Activated T-helper 1 cell treated with anti-CD3 and anti-CD28 coated beads, Interleukin-12 subunit alpha, Interleukin-12 subunit beta, Interleukin-2, Interleukin-4 antibody, amounts not matched to agents 30 ng/mL and 10 ng/mL and 1 ng/mL, durations not matched to agents 14 hours and 24 hours and 36 hours (primary cell): ENCODE measurements around the gene CCDC171. TPM values are rescaled to one million over a fixed set of nuclear protein-coding genes. Genes with fewer than 3 reads are reported as not detected.

ENCODE experiments used
- DNase-seq: peaks from one replicate; pipeline ENCODE4 v3.0.0; 2021; ENCODE audit warnings: low spot score
- H3K27ac Mint-ChIP-seq: one replicate; pipeline ENCODE4 v1.8.0; 2021; ENCODE audit warnings: mild to moderate bottlenecking, mixed read lengths
- H3K27me3 Mint-ChIP-seq: one replicate; pipeline ENCODE4 v1.8.0; 2022; ENCODE audit warnings: mild to moderate bottlenecking, moderate library complexity, mixed read lengths; ENCODE audit not compliant: insufficient read depth
- H3K36me3 Mint-ChIP-seq: one replicate; pipeline ENCODE4 v1.8.0; 2021; ENCODE audit warnings: low read depth, mixed read lengths
- H3K4me1 Mint-ChIP-seq: one replicate; pipeline ENCODE4 v1.8.0; 2021; ENCODE audit warnings: low read depth, mixed read lengths
- H3K4me3 Mint-ChIP-seq: one replicate; pipeline ENCODE4 v1.8.0; 2021; ENCODE audit warnings: mild to moderate bottlenecking, moderate library complexity, mixed read lengths
- H3K9me3 Mint-ChIP-seq: one replicate; pipeline ENCODE4 v1.8.0; 2021; ENCODE audit warnings: mixed read lengths
- intact Hi-C: fragments of 100-400 bp; cut with micrococcal nuclease; formaldehyde crosslinking; loops from one replicate; pipeline ENCODE4 v1.15.1; 2024
- total RNA-seq: library from RNA; stranded (reverse); gene quantifications from 2 replicates; pipeline ENCODE4 v1.2.3, GENCODE V29; 2022

Gene CCDC171
- total RNA-seq, 1 donor from 2014 or later = 2.0 TPM

DNA sequence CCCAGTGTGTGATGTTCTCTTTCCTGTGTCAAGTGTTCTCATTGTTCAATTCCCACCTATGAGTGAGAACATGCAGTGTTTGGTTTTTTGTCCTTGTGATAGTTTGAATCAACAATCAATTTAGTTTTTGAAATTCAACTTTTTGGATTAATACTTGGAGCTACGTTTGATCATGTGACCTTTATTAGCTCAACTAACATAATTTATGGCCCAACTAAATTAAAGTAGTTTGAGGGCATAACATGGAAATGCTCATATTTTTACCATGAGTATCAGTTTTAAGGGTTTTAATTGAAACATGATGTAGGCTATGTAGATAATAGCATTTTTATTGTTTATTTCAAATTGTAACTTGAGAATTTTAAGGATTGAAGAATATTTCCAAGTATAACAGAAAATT lies 168.0 kb downstream of the CCDC171 start:
- H3K4me1 Mint-ChIP-seq = no peaks in the 10 kb centered on the region
- H3K27ac Mint-ChIP-seq = no peak overlapping the region
- no peaks in the 10 kb centered on the region for H3K27me3 Mint-ChIP-seq
- no peaks in the 10 kb centered on the region for H3K36me3 Mint-ChIP-seq
- intact Hi-C loops = no loop called here
- no peak overlapping the region for H3K4me3 Mint-ChIP-seq
- no peak for DNase-seq
- no peaks in the 10 kb centered on the region for H3K9me3 Mint-ChIP-seq

DNA sequence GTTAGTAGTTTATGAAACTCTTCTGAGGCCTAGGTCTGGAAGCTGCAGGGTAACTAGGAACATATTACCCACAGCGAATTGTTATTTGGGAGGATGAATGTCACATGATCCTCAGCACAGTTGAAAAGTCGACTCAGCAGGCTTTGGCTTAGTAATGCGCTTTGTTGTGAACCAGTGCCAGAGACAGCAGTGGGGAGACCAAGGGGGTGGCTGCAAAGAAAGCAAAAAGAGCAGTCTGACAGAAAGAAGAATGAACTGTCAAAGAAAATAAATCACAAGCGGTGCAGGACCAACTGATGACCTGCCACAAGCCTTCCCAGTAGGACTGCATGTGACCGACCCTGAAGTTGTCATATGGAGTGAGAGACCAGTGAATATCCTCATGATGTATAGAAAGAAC lies 170.0 kb downstream of the CCDC171 start:
- intact Hi-C loops = no loop called here
- no peaks in the 10 kb centered on the region for H3K27me3 Mint-ChIP-seq
- H3K4me1 Mint-ChIP-seq = no peaks in the 10 kb centered on the region
- H3K27ac Mint-ChIP-seq = no peak overlapping the region
- no peaks in the 10 kb centered on the region for H3K36me3 Mint-ChIP-seq
- H3K4me3 Mint-ChIP-seq = no peak overlapping the region
- no peaks in the 10 kb centered on the region for H3K9me3 Mint-ChIP-seq
- no peak for DNase-seq

DNA sequence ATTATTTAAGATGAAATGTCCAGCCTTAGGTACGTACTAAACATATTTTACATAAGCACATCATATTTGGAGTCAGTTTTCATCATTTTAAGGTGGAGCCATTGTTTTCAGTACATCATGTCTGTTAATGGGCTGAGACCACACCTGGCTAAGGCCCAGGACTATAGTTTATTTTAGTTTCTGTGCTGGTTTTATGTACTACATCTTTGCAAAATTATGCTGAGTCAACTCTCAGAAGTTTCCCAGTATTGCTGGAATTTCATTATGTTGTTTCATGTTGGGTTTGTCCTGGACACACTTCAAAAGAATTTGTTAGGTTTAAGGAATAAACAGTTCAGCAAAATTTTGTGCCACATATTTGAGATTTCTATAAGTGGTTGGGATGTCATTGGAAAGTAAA lies 171.2 kb downstream of the CCDC171 start:
- Mint-ChIP-seq H3K4me1 (no peaks in the 10 kb centered on the region), H3K9me3 (no peaks in the 10 kb centered on the region), H3K27ac (no peak overlapping the region), H3K27me3 (no peaks in the 10 kb centered on the region), H3K4me3 (no peak overlapping the region), H3K36me3 (no peaks in the 10 kb centered on the region)
- DNase-seq = no peak
- intact Hi-C loops = no loop called here

DNA sequence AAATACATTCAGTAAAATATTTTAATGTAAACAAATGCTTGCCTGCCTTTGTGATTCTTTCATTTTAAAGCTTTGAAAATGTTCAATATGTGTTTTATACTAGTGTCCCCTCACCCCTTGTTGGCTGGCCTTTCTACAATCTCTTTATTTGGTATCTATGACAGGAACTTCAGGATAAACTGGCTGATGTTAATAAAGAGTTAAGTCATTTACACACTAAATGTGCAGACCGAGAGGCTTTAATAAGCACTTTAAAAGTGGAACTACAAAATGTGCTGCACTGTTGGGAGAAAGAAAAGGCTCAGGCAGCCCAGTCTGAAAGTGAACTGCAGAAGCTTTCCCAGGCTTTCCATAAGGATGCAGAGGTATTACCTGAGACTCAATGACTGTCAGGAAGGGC lies 171.8 kb downstream of the CCDC171 start:
- DNase-seq = no peak
- H3K4me1 Mint-ChIP-seq = no peaks in the 10 kb centered on the region
- no peaks in the 10 kb centered on the region for H3K36me3 Mint-ChIP-seq
- H3K27ac Mint-ChIP-seq = no peak overlapping the region
- H3K27me3 Mint-ChIP-seq = no peaks in the 10 kb centered on the region
- no peak overlapping the region for H3K4me3 Mint-ChIP-seq
- H3K9me3 Mint-ChIP-seq = no peaks in the 10 kb centered on the region
- intact Hi-C loops = no loop called here

DNA sequence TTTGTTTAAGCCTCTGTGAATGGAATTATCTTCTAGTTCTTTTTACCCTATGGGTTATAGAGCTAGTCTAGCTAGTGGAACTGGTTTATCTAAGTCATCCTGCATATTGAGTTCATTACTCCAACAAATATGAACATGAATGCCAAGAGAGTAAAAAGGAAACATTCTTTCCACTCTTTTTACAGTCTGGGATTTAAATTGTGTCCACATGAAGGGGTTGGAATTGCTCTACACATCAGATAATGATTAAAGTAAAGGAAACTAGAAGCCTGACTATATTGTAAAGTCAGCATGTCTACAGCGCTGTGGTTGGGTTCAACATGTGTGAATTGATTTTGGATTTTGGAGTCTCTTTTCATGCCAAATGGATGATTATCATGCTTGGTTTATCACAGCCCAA lies 173.1 kb downstream of the CCDC171 start:
- no peak for DNase-seq
- Mint-ChIP-seq H3K27me3 (no peaks in the 10 kb centered on the region), H3K4me1 (no peaks in the 10 kb centered on the region), H3K9me3 (no peaks in the 10 kb centered on the region), H3K4me3 (no peak overlapping the region), H3K27ac (no peak overlapping the region), H3K36me3 (no peaks in the 10 kb centered on the region)
- intact Hi-C loops = no loop called here

DNA sequence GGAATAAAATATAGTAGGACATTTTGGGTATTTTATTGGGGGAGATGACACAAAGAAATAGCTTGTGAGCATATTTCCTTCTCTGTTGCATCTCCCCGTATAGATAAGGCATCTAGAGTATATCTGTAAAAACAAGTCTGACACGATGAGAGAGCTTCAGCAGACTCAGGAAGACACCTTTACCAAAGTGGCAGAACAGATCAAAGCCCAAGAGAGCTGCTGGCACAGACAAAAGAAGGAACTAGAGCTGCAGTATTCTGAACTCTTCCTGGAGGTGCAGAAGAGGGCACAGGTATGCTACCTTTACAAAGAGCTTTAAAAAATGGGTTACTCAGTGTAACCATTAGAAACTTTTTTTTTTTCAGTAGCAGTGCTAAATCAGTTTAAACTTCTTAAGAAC lies 176.7 kb downstream of the CCDC171 start:
- Mint-ChIP-seq H3K9me3 (no peaks in the 10 kb centered on the region), H3K4me3 (no peak overlapping the region), H3K36me3 (no peaks in the 10 kb centered on the region), H3K4me1 (no peaks in the 10 kb centered on the region), H3K27ac (no peak overlapping the region), H3K27me3 (no peaks in the 10 kb centered on the region)
- no peak for DNase-seq
- intact Hi-C loops = no loop called here

DNA sequence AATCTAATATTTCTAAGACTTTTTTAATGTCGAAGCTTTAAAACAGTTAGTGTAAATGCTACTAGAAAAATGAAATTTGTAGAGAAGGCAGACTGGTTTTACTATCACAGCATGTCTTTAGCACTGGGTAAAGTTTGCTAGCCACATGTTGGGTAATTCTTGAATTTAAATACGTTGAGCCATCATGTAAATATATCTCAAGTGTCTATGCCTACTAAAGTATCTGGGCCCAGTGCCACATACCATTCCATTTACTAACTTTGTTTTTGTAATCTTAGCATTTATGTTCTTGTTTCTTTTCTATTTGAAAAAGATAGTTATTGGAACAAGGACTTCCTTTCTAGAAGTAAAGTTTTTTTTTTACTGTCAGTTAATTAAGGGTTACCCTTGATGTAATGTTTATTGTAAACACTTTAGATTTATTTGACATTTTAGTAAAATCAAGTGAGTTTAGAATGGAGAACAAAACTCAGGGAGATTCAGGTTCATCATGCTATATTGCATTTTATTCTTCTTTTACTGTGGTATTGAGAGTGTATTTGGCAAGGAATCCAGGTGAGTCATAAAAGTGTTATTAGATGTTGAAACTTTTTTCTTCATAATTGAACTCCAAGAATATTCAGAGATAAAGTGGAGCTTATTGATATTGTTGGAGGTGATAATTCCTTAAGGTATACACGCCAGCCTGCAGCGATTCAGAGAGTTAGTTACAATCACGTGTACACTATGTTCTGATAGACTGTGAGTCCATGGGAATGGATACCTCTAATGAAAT lies 182.4 kb downstream of the CCDC171 start:
- H3K9me3 Mint-ChIP-seq = no peaks in the 10 kb centered on the region
- no peak for DNase-seq
- no peaks in the 10 kb centered on the region for H3K4me1 Mint-ChIP-seq
- no peaks in the 10 kb centered on the region for H3K36me3 Mint-ChIP-seq
- H3K27ac Mint-ChIP-seq = no peak overlapping the region
- intact Hi-C loops = no loop called here
- no peak overlapping the region for H3K4me3 Mint-ChIP-seq
- no peaks in the 10 kb centered on the region for H3K27me3 Mint-ChIP-seq

DNA sequence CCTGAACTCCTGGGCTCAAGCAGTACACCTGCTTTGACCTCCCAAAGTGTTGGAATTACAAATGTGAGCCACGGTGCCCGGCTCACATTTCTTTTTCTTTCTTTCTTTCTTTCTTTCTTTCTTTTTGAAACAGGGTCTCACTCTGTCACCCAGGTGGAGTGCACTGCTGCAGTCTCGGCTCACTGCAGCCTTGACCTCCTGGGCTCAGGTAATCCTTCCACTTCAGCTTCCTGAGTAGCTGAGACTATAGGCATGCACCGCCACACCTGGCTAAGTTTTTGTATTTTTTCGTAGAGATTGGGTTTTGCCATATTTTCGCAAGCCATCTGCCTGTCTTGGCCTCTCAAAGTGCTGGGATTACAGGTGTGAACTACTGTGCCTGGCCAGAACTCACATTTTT lies 183.7 kb downstream of the CCDC171 start:
- H3K36me3 Mint-ChIP-seq = no peaks in the 10 kb centered on the region
- intact Hi-C loops = no loop called here
- no peaks in the 10 kb centered on the region for H3K4me1 Mint-ChIP-seq

DNA sequence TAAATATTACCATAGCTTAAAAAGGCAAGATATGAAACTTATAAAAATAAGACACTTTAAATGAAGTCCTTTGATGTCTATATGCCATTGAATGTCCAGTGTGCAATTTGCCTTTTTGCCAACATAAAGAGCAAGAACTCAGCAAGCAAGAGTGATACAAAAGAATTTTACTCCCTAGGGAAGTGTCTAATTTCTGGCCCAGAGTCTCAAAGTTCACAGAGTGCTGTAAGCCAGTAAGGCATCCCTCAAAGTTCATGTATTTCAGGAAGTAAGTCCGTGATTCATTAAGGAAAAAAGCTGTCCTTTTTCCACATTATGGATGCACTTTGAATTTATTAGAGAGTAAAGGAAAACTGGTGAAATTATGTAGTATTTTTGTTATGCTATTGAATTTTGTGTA lies 185.2 kb downstream of the CCDC171 start:
- no peak overlapping the region for H3K4me3 Mint-ChIP-seq
- no peak overlapping the region for H3K27ac Mint-ChIP-seq
- no peaks in the 10 kb centered on the region for H3K9me3 Mint-ChIP-seq
- no peaks in the 10 kb centered on the region for H3K4me1 Mint-ChIP-seq
- intact Hi-C loops = no loop called here
- no peaks in the 10 kb centered on the region for H3K36me3 Mint-ChIP-seq
- no peaks in the 10 kb centered on the region for H3K27me3 Mint-ChIP-seq
- no peak for DNase-seq

More for the DNA sequence above, 183.7 kb downstream of the CCDC171 start:
- H3K27me3 Mint-ChIP-seq = no peaks in the 10 kb centered on the region
- H3K9me3 Mint-ChIP-seq = no peaks in the 10 kb centered on the region
- DNase-seq = no peak
- H3K4me3 Mint-ChIP-seq = no peak overlapping the region
- H3K27ac Mint-ChIP-seq = no peak overlapping the region

DNA sequence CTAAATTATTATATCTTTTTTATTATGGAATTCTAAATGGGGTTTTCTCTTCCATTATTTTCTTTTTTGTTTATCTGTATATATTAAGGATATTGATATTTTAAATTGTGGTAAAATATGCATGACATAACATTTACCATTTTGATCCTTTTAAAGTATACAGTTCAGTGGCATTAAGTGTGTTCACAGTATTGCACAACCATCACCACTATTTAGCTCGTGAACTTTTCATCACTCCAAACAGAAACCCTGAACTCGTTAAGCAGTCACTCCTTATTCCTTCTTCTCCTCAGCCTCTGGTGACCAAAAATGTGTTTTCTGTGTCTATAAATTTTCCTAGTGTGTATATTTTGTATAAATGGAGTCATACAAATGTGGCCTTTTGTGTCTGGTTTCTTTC lies 188.2 kb downstream of the CCDC171 start:
- intact Hi-C loops = no loop called here
- Mint-ChIP-seq H3K27ac (no peak overlapping the region), H3K4me3 (no peak overlapping the region), H3K4me1 (no peaks in the 10 kb centered on the region), H3K27me3 (no peaks in the 10 kb centered on the region), H3K9me3 (no peaks in the 10 kb centered on the region), H3K36me3 (no peaks in the 10 kb centered on the region)
- no peak for DNase-seq

DNA sequence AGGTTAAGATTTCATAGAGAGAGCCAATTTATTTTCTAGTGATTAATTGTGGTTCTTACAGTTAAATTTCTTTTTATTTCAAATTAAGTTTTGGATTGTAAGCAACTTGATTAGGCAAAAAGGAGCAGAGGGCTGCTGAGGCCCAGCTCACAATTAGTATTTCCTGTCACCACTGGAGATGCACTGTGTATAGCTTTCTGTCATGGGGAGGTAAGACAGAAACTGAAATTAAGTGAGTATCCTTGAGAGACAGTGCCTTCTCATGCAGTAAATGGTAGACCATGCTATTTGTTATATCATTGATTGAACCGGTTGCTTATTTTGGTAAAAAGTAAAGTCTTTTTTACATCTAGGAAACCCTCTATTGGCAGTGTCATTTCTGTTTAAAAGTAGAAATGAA lies 190.7 kb downstream of the CCDC171 start:
- DNase-seq = no peak
- intact Hi-C loops = no loop called here
- Mint-ChIP-seq H3K9me3 (no peaks in the 10 kb centered on the region), H3K27ac (no peak overlapping the region), H3K4me3 (no peak overlapping the region), H3K4me1 (no peaks in the 10 kb centered on the region), H3K27me3 (no peaks in the 10 kb centered on the region), H3K36me3 (no peaks in the 10 kb centered on the region)

DNA sequence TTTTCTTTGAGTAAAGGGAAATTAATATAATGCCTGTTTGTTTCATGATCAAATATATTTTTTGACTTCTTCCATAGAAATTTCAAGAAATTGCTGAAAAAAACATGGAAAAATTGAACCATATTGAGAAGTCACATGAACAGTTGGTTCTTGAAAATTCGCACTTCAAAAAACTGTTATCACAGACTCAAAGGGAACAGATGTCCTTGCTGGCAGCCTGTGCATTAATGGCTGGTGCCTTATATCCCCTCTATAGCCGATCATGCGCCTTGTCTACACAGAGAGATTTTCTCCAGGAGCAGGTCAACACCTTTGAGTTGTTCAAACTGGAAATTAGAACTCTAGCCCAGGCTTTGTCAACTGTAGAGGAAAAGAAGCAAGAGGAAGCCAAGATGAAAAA lies 191.4 kb downstream of the CCDC171 start:
- DNase-seq = no peak
- Mint-ChIP-seq H3K4me1 (no peaks in the 10 kb centered on the region), H3K27ac (no peak overlapping the region), H3K9me3 (no peaks in the 10 kb centered on the region), H3K27me3 (no peaks in the 10 kb centered on the region), H3K4me3 (no peak overlapping the region), H3K36me3 (no peaks in the 10 kb centered on the region)
- intact Hi-C loops = no loop called here

DNA sequence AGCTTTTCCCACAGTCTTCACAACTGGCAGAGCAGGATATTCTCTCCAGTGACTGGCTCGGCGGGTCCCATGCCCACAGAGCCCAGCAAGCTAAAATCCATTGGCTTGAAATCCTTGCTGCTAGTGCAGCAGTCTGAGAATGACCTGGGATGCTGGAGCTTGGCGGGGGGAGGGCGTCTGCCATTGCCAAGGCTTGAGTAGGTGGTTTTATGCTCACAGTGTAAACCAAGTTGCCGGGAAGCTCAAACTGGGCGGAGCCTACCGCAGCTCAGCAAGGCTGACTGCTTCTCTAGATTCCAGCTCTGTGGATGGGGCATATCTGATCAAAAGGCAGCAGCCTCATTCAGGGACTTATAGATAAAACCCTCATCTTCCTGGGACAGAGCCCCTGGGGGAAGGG lies 194.1 kb downstream of the CCDC171 start:
- H3K27ac Mint-ChIP-seq = no peak overlapping the region
- H3K4me3 Mint-ChIP-seq = no peak overlapping the region
- intact Hi-C loops = no loop called here
- DNase-seq = no peak
- H3K9me3 Mint-ChIP-seq = no peaks in the 10 kb centered on the region
- H3K4me1 Mint-ChIP-seq = no peaks in the 10 kb centered on the region
- no peaks in the 10 kb centered on the region for H3K36me3 Mint-ChIP-seq
- H3K27me3 Mint-ChIP-seq = no peaks in the 10 kb centered on the region

DNA sequence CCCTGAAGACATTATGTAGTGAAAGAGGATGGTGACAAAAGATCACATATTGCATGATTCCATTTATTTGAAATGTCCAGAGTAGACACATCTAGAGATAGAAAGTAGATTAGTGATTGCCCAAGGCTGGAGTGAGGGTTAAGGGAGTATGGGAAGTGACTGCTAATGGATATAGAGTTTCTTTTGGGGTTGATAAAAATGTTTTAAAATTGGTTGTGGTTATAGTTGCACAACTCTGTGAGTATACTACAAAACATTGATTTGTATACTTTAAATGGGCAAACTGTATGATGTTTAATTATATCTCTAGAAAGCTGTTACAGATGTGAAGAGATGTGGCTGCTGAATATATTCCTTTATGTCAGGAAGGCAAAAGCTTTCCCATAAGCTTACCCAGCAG lies 202.8 kb downstream of the CCDC171 start:
- no peaks in the 10 kb centered on the region for H3K9me3 Mint-ChIP-seq
- no peaks in the 10 kb centered on the region for H3K4me1 Mint-ChIP-seq
- no peak overlapping the region for H3K4me3 Mint-ChIP-seq
- H3K27ac Mint-ChIP-seq = no peak overlapping the region
- H3K27me3 Mint-ChIP-seq = peaks cover 2% of the 10 kb centered on the region
- intact Hi-C loops = no loop called here
- DNase-seq = no peak
- H3K36me3 Mint-ChIP-seq = no peaks in the 10 kb centered on the region
